Stimulated activated CD4-positive, alpha-beta T cell treated with anti-CD3 and anti-CD28 coated beads, Interleukin-15, amount 100 ng/mL, for 1 hour (primary cell): ENCODE data around the gene TRAF3.

Experiments
- DNase-seq, 2 donors: peaks; one replicate each; pipeline ENCODE4 v3.0.0-alpha.2; 2020; ENCODE audit warnings: low read depth in 1 of 2, low spot score in 1 of 2

Gene TRAF3

DNA sequence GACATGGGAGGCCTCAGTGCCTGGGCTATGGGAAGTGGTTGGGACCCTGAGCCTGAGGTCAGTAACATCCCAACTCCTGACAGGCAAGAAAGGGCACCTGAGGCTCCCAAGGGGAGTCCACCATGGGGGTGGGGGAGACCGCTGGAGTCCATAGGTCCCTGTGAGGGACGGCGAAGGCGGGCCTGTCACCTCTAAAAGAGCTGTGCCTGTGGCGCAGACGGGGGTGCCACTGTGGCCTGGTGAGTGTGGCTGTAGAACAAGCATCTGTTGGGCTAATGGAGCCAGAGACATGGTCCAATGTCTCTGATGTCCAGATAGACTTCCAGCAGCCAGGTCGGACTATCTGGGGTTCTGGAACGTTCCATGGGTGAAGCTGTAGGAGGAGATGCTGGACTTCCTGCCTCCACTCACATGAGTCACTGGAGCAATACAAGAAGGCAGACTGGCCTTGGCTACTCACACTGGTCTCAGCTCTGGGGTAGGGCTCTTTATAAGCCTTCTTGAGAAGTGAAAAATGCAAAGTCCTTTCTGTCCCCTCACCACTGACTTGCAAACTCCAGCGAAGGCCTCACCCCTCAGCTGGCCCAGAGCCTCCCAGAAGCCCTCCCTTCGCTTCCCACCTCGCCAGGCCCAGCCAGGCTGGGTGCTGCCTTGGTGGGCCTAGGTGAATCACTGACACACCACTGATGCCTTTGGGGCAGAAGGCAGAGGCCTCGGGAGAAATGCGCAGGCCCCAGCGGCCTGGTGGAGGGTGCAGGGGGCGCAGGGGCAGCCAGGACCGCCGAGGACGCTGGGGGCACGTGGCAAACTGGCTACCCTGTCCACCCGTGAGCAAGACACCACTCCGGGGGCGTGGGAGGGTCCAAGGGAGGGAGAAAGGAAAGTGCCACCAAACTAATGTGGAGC is 1.1 kb upstream of the TRAF3 start:
- no peak for DNase-seq

- DNase-seq, result peak in 1 of 2 donors; percentile 10
Measured at GRCh38 chr14:102777711-102778337, 575 bp downstream of the TRAF3 start.

- no peak for DNase-seq
Measured at GRCh38 chr14:102778338-102779083, 1.3 kb downstream of the TRAF3 start.

DNA sequence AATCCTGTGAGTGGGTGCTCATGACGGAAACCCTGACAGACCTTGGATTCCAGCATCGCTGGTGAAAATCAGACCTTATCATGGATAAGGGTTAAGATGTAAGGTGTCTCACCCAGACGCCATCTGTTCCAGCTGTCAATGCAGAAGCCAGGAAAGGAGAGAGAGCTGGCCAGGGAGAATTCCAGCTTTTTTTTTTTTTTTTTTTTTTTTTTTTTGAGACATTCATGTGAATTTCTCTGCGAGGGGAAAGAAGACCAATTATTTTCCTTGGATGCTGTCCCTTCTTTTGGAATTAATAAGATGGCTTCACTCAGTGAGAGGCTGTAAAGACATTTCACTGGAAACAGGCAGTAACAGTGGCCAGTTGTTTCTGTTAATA is 1.8 kb downstream of the TRAF3 start:
- DNase-seq, result no peak

- no peak for DNase-seq
Measured at GRCh38 chr14:102779574-102780315, 2.5 kb downstream of the TRAF3 start.

DNA sequence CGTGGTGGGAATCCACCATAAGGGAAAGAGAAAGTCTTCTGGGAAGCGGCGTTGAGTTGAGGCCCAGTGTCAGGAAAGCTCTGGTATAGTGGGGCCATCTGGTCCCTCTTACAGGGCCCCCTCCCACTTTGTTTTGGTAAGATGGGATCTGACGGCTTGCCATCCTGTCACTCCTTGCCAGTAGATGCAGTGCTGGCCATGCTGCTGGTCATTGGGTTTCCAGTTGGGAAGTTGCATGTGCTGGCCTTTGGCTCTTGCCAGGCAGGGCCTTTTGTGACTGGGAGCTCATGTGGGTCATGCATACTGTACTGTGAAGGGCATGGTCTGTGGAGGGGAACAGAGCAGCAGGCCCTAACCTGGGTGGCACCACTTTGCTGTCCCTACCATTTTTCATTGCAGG is 3.8 kb downstream of the TRAF3 start:
- DNase-seq, result no peak

DNA sequence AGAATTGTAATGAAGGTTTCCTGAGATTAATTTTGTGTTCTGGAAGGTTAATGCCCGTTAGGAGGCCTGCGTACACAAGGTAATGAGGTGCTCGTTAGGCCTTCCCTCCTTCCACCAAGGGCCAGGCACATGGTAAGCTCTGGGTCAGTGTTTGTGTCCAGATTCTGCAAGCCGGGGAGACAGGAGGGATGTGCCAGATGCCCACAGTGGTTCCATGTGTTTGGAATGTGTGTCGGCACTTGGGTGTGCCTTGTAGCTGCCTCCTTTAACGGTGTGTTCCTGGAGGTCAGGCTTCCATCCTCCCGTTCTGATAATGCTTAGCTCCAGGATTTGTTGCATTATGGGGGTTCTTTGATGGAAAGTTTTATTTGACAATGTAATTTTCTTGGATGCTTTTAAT is 5.7 kb downstream of the TRAF3 start:
- DNase-seq, result no peak

- no peak for DNase-seq
Measured at GRCh38 chr14:102784892-102785594, 7.8 kb downstream of the TRAF3 start.

GRCh38 chr14:102785595-102785963 is 8.3 kb downstream of the TRAF3 start:
- DNase-seq, result no peak

DNA sequence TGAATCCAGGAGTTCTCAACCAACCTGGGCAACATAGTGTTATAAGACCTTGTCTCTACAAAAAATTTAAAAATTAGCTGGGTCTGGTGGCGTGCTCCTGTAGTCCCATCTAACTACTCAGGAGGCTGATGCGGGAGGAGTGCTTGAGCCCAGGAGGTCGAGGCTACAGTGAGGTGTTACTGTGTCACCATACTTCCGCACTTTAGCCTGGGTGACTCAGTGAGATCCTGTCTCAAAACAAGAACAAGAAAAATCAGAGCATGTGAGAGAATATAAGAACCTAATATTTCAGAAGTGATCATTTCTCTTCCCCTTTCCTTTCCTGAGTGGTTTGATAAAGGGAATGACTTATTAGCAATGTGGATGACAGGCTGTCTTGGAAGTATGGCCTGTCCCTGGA is 9.5 kb downstream of the TRAF3 start:
- no peak for DNase-seq

GRCh38 chr14:102789349-102789748 is 12.1 kb downstream of the TRAF3 start:
- DNase-seq, result no peak

DNA sequence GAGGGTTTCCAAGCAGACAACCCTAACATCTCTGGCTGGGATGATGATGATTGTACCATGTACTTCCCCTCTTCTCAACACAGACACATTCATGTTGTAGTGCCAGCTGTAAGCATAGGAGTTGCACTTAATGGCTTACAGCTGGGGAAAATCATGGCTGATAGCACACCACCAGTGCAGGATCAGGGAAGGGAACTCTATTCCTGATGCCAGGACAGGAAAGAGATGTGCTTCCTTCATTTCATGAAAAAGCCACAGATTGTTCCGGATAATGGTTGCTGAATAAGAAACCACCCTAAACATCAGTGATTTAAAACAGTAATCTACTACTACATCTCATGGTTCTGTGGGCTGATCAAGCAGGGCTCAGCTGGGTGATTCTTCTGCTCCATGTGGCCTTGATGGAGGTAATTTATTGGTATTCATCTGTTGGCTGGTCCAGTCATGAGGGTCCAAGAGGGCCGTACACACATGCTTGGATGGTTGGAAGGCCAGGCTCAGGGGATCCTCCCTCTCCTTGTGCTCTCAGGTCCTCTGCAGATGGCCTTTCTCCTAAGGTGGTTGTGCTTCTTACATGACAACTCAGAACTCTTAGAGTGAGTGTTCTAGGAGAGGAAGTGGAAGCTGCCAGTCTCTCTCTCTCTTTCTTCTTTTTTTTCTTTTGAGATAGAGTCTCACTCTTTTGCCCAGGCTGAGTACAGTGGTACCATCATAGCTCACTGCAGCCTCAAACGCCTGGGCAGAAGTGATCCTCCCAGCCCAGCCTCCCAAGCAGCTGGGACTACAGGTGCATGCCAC is 16.5 kb downstream of the TRAF3 start:
- DNase-seq, result no peak

DNA sequence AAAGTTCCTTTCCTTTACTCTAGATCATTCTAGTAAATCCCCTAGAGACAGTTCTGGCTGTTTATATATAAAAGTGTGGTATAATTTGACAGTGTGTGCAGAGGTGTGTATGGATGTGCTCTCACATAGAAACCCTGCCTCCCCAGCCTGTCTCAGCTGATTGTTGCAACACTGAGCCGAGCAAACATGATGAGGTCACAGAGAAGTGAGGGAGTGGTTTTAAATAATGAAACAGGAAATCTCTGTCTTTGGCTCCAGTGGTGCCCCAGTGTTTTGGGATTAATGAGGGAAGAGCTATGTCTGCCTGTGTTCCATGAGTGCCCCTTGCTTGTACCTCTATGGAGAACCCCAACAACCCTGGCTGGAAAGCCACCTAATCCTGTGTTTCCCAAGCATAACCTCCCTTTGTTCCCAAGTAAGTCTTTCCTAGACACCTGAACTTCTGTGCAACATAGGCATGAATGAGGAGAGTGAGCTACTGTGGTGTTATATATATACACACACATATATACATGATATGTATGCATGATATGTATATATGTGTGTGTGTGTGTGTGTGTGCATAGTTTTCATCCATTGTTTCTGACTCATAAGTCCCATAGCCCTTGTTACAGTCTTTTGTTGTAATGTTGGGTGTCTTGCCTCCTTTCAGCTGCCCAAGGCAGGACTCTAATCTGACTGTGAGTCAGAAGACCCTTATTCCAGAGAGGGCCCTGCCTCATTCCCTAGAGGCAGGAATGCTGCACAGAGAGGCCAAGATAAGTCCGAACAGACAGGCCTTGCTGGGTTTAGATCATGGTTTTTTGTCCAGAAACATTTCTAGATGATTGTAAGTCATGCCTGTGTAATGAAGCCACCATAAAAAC is 18.0 kb downstream of the TRAF3 start:
- no peak for DNase-seq

- DNase-seq, result no peak
Measured at GRCh38 chr14:102796661-102797190, 19.5 kb downstream of the TRAF3 start.

GRCh38 chr14:102798926-102799325 is 21.7 kb downstream of the TRAF3 start:
- DNase-seq, result no peak

DNA sequence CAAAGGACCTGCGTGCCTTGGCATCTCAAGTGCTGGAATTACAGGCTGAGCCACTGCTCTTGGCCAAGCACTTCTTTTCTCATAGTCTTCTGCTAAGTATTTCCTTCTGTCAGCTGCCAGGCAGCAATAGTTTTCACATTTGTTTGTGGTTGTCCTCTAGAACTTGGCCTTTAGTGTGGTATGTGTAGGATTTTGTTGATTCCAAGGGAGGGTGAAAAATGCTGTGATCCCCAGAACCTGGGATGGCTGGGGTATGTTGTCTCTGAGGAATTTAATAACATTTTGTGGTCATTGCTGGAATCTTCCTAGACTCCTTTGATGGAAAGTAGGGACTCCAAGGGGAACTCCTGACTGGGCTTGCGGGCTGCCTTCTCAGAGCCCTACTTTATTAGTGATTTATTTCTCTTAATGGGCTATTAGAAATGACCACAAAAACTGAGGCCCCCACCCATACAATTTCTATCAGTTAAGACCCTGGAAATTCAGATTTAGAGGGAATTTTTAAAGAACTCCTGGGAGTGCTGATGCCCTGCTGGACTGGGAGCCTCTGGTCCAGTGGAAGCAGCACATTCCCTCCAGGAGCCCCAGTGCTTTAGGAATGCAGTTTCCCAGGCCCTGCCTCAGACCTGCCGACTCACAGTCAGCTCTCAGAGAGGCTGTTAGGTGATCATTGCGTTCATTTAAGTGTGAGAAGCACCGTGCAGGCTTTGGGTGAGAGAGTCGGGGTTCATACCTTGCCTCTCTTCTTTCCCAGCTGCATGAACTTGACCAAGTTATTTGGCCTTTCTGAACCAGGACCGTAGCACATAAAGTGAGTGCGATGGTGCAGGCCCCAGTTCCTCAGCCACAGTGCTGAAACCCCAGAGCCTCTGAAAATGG is 22.7 kb downstream of the TRAF3 start:
- no peak for DNase-seq

DNA sequence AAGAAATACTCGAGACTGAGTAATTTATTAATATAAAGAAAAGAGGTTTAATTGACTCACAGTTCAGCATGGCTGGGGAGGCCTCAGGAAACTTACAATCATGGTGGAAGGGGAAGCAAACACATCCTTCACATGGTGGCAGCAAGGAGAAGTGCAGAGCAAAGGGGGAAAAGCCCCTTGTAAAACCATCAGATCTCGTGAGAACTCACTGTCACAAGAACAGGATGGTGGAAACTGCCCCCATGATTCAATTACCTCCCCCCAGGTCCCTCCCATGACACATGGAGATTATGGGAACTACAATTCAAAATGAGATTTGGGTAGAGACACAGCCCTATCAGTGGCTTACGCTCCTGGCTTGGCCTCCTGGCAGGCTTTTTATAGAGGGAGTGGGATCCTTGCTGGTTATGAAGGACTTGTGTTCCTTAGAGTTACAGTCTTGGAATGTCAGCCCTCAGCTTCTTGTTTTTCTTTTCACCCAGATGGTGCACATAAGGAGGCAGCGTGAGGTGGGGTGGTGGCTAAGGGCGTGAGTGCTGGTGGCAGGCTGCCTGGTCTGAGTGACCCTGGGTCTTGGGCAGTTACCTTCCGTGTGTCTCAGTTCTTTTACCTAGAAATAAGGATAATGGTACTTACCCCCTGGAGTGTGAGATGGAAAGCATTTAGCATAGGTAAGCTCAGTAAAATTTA is 25.7 kb downstream of the TRAF3 start:
- DNase-seq, result no peak
